K562 (cell line): ENCODE data around the gene SLC25A31. TPM values are rescaled to one million over a fixed set of nuclear protein-coding genes. Genes with fewer than 3 reads are reported as not detected.

Experiments used
- ATF6 ChIP-seq: sonication (generic); formaldehyde crosslinking; IDR thresholded peaks from 2 replicates; pipeline ENCODE4 v1.4.0; 2020; ENCODE audit warnings: mild to moderate bottlenecking, missing genetic modification reagents
- CGGBP1 ChIP-seq: fragments of 250-450 bp; sonication (Bioruptor Pico); IDR thresholded peaks from 2 replicates; pipeline ENCODE4 v1.9.0; 2021; ENCODE audit warnings: mild to moderate bottlenecking
- DLX4 ChIP-seq: fragments of 250-450 bp; sonication (Bioruptor Pico); IDR thresholded peaks from 2 replicates; pipeline ENCODE4 v1.6.1; 2021; ENCODE audit warnings: mild to moderate bottlenecking
- ETS1 ChIP-seq: conservative IDR thresholded peaks from 2 replicates; pipeline ENCODE4 v1.6.1; 2011; ENCODE audit warnings: low read depth, mild to moderate bottlenecking, low read length; ENCODE audit not compliant: control insufficient read depth
- HBP1 ChIP-seq: fragments of 450-650 bp; formaldehyde crosslinking; IDR thresholded peaks from 2 replicates; pipeline ENCODE4 v1.4.0; 2022; ENCODE audit warnings: missing genetic modification characterization
- ID3 ChIP-seq, 2 experiments: fragments of 250-450 bp in 1 of 2; fragments of 450-650 bp in 1 of 2; sonication (Bioruptor Pico) in 1 of 2; IDR thresholded peaks; 2 replicates each; pipeline versions ENCODE4 v1.6.1 to v1.8.0; 2016 to 2021; ENCODE audit warnings: mild to moderate bottlenecking in 2 of 2, moderate library complexity in 2 of 2, missing compliant biosample characterization in 1 of 2, missing genetic modification characterization in 1 of 2
- KDM5B ChIP-seq: fragments of 200-600 bp; sonication (generic); IDR thresholded peaks from 2 replicates; pipeline ENCODE4 v1.6.1; 2012; ENCODE audit warnings: low read depth, mild to moderate bottlenecking, moderate library complexity, low read length, control low read depth, inconsistent platforms; ENCODE audit not compliant: insufficient replicate concordance
- MAZ ChIP-seq, 2 experiments: fragments of 450-650 bp in 1 of 2; sonication (generic) in 1 of 2; formaldehyde crosslinking; IDR thresholded peaks in 1 of 2; conservative IDR thresholded peaks in 1 of 2; 2 replicates each; pipeline versions ENCODE4 v1.4.0 to v1.5.0; 2020; ENCODE audit warnings: mild to moderate bottlenecking in 1 of 2, missing genetic modification reagents in 1 of 2
- MBD1 ChIP-seq: fragments of 250-450 bp; sonication (Bioruptor Pico); IDR thresholded peaks from 2 replicates; pipeline ENCODE4 v1.8.0; 2022; ENCODE audit warnings: inconsistent platforms
- MEF2D ChIP-seq: conservative IDR thresholded peaks from 2 replicates; pipeline ENCODE4 v1.6.1; 2016; ENCODE audit warnings: low read depth, missing genetic modification characterization, missing compliant biosample characterization
- MTA3 ChIP-seq: fragments of 450-650 bp; formaldehyde crosslinking; IDR thresholded peaks from 2 replicates; pipeline ENCODE4 v1.6.1; 2017; ENCODE audit warnings: mild to moderate bottlenecking, borderline replicate concordance
- NCOA4 ChIP-seq: fragments of 450-650 bp; IDR thresholded peaks from 2 replicates; pipeline ENCODE4 v1.6.1; 2018; ENCODE audit warnings: mild to moderate bottlenecking; ENCODE audit not compliant: partially characterized antibody
- NFATC3 ChIP-seq: fragments of 450-650 bp; IDR thresholded peaks from 2 replicates; pipeline ENCODE4 v1.6.1; 2017; ENCODE audit warnings: mild to moderate bottlenecking
- SRSF7 ChIP-seq: fragments of 200-400 bp; formaldehyde crosslinking; optimal IDR thresholded peaks from 2 replicates; pipeline ENCODE3; 2017; ENCODE audit warnings: mild to moderate bottlenecking, low read depth, low read length
- TRIM28 ChIP-seq: fragments of 450-650 bp; IDR thresholded peaks from 2 replicates; pipeline ENCODE4 v1.6.1; 2017
- ZBTB8A ChIP-seq: fragments of 450-650 bp; IDR thresholded peaks from 2 replicates; pipeline ENCODE4 v1.6.1; 2018; ENCODE audit warnings: mild to moderate bottlenecking, moderate library complexity; ENCODE audit not compliant: partially characterized antibody
- ZKSCAN8 ChIP-seq: fragments of 200-800 bp; sonication (Bioruptor generic); IDR thresholded peaks from 2 replicates; pipeline ENCODE4 v1.6.1; 2016; ENCODE audit warnings: missing genetic modification characterization, missing compliant biosample characterization
- ZNF740 ChIP-seq, 3 experiments: fragments of 200-800 bp in 1 of 3; sonication (Bioruptor generic) in 1 of 3; sonication (generic) in 1 of 3; formaldehyde crosslinking in 1 of 3; IDR thresholded peaks; 2 replicates each; pipeline versions ENCODE4 v1.6.1 to v1.8.0; 2016 to 2022; ENCODE audit warnings: mild to moderate bottlenecking in 2 of 3, missing compliant biosample characterization in 2 of 3, missing genetic modification characterization in 2 of 3, missing genetic modification reagents in 1 of 3
- polyA plus RNA-seq, 8 experiments: library from polyadenylated mRNA; depleted of rRNA in 4 of 8; stranded (reverse) in 5 of 8; unstranded in 3 of 8; fragments of >200 nt; fragmentation: Nextera tagmentation in 2 of 8; fragmentation: Illumina TruSeq in 1 of 8; extraction: Ambion mirVana in 2 of 8; extraction: Trizol in 1 of 8; gene quantifications; 2 replicates each; pipeline versions ENCODE4 v1.2.1 to v1.2.3, GENCODE V29; 2011 to 2014; ENCODE audit warnings: inconsistent platforms in 1 of 8, missing spikeins in 1 of 8
- total RNA-seq, 7 experiments: library from RNA; depleted of rRNA in 6 of 7; stranded (reverse); fragments of >200 nt in 6 of 7; fragmentation: Illumina TruSeq in 2 of 7; extraction: Trizol in 2 of 7; gene quantifications; 2 replicates each; pipeline versions ENCODE4 v1.2.1 to v1.2.3, GENCODE V29; 2011 to 2021; ENCODE audit warnings: low replicate concordance in 1 of 7

Gene SLC25A31
- total and polyA plus RNA-seq, 9 of the 15 experiments (the other 6 are each of a cell fraction or from before 2014, with no cell fraction given), result 0.07 TPM; not detected in 8

GRCh38 chr4:127737295-127737694 lies 7.1 kb downstream of the SLC25A31 start (continued):
- no peak for TF ChIP-seq HBP1 (CRISPR knock-in tag)
- no peak for TF ChIP-seq MEF2D
- TF ChIP-seq KDM5B, result no peak
- no peak for TF ChIP-seq MAZ (CRISPR knock-in tag; conservative IDR thresholded peaks at IDR 0.05 in 1 of 2, IDR thresholded peaks at IDR 0.05 in 1 of 2)
- no peak for TF ChIP-seq ZNF740 (CRISPR knock-in tag; IDR thresholded peaks at IDR 0.05)
- no peak for TF ChIP-seq ZNF740 (tag; IDR thresholded peaks at IDR 0.05)
- no peak for TF ChIP-seq NCOA4
- no peak for TF ChIP-seq CGGBP1 (CRISPR knock-in tag)
- no peak for TF ChIP-seq ATF6 (CRISPR knock-in tag)
- no peak for TF ChIP-seq MTA3
- TF ChIP-seq SRSF7, result no peak
- no peak for TF ChIP-seq DLX4 (CRISPR knock-in tag)
- TF ChIP-seq ZBTB8A, result no peak
- TF ChIP-seq MBD1, result no peak
- TF ChIP-seq ID3 (CRISPR knock-in tag; IDR thresholded peaks at IDR 0.05), result no peak
- TF ChIP-seq ID3 (tag; IDR thresholded peaks at IDR 0.05), result no peak
- no peak for TF ChIP-seq ZKSCAN8 (CRISPR knock-in tag)
- no peak for TF ChIP-seq NFATC3
- no peak for TF ChIP-seq ETS1
- TF ChIP-seq TRIM28, result no peak
